ENCODE results near the gene SRPK2.

SRPK2 gene

GRCh38 chr7:105139381-105139780 lies 249.3 kb downstream of the SRPK2 start:
- Histone ChIP-seq H3K4me3 (ENCODE audit: low read length) (no peak overlapping the region), H3K27me3 (ENCODE audit: control insufficient read depth, insufficient read depth, low read length) (no peaks in the 10 kb centered on the region), H3K9ac (ENCODE audit: low read length) (no peak overlapping the region), H3K36me3 (ENCODE audit: control insufficient read depth, insufficient read depth, low read length) (peaks cover 11% of the 10 kb centered on the region), H3K27ac (ENCODE audit: low read depth, low read length) (no peak overlapping the region), H3K4me1 (ENCODE audit: control insufficient read depth, insufficient read depth, low read length) (no peaks in the 10 kb centered on the region)

DNA sequence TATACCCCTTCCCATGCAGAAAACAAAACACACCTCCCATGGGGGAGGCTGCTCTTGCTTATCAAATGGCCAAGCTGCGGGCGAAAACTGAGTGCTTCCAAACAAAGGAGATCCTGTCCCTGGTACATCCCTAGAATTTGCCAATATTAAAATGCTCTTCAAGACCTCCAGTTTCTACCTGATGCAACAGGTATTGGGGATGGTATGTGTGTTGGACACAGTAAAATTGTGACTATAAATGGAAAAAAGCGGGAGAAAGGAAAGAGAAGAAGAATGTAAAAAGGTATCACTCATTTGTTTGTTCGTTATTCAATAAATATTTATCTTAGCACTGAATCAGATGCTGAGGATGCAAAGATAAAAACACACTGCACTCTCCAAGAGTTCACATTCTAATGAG lies 250.8 kb downstream of the SRPK2 start:
- Histone ChIP-seq H3K4me3 (ENCODE audit: low read length) (no peak overlapping the region), H3K36me3 (ENCODE audit: control insufficient read depth, insufficient read depth, low read length) (peaks cover 11% of the 10 kb centered on the region), H3K27me3 (ENCODE audit: control insufficient read depth, insufficient read depth, low read length) (no peaks in the 10 kb centered on the region), H3K27ac (ENCODE audit: low read depth, low read length) (no peak overlapping the region), H3K9ac (ENCODE audit: low read length) (no peak overlapping the region), H3K4me1 (ENCODE audit: control insufficient read depth, insufficient read depth, low read length) (no peaks in the 10 kb centered on the region)

GRCh38 chr7:105136221-105136620 lies 252.5 kb downstream of the SRPK2 start:
- Histone ChIP-seq H3K27ac (ENCODE audit: low read depth, low read length) (no peak overlapping the region), H3K4me3 (ENCODE audit: low read length) (no peak overlapping the region), H3K27me3 (ENCODE audit: control insufficient read depth, insufficient read depth, low read length) (no peaks in the 10 kb centered on the region), H3K4me1 (ENCODE audit: control insufficient read depth, insufficient read depth, low read length) (no peaks in the 10 kb centered on the region), H3K9ac (ENCODE audit: low read length) (no peak overlapping the region), H3K36me3 (ENCODE audit: control insufficient read depth, insufficient read depth, low read length) (peaks cover 11% of the 10 kb centered on the region)

GRCh38 chr7:105133986-105134655 lies 254.6 kb downstream of the SRPK2 start:
- Histone ChIP-seq H3K9ac (ENCODE audit: low read length) (no peak overlapping the region), H3K27me3 (ENCODE audit: control insufficient read depth, insufficient read depth, low read length) (no peaks in the 10 kb centered on the region), H3K4me3 (ENCODE audit: low read length) (no peak overlapping the region), H3K4me1 (ENCODE audit: control insufficient read depth, insufficient read depth, low read length) (no peaks in the 10 kb centered on the region), H3K36me3 (ENCODE audit: control insufficient read depth, insufficient read depth, low read length) (peaks cover 8% of the 10 kb centered on the region), H3K27ac (ENCODE audit: low read depth, low read length) (no peak overlapping the region)

DNA sequence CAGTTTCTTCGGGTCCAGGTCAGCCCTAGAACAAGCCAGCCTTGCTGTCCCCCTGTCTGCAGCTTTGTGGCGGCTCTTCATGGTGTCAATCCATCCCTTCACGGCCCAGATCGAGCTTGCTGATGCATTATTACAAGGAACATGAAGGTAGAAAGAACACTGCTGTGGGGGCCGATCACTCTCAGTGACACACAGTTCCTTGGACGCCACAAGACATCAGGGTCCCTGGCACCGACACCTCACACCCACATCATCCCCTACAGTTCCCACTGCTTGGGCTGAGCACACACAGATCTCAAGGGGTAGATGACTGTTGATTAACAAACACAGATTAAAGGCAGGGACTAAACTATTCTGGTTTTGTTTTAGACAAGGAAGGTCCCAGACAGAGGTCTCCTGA lies 255.4 kb downstream of the SRPK2 start:
- Histone ChIP-seq H3K9ac (ENCODE audit: low read length) (no peak overlapping the region), H3K4me3 (ENCODE audit: low read length) (no peak overlapping the region), H3K4me1 (ENCODE audit: control insufficient read depth, insufficient read depth, low read length) (no peaks in the 10 kb centered on the region), H3K36me3 (ENCODE audit: control insufficient read depth, insufficient read depth, low read length) (peaks cover 4% of the 10 kb centered on the region), H3K27me3 (ENCODE audit: control insufficient read depth, insufficient read depth, low read length) (no peaks in the 10 kb centered on the region), H3K27ac (ENCODE audit: low read depth, low read length) (no peak overlapping the region)

- H3K27ac ChIP-seq (ENCODE audit: low read depth, low read length) = no peak overlapping the region
- H3K4me1 ChIP-seq (ENCODE audit: control insufficient read depth, insufficient read depth, low read length) = no peaks in the 10 kb centered on the region
- no peaks in the 10 kb centered on the region for H3K27me3 ChIP-seq (ENCODE audit: control insufficient read depth, insufficient read depth, low read length)
- H3K36me3 ChIP-seq (ENCODE audit: control insufficient read depth, insufficient read depth, low read length) = peaks cover 4% of the 10 kb centered on the region
- H3K4me3 ChIP-seq (ENCODE audit: low read length) = no peak overlapping the region
- no peak overlapping the region for H3K9ac ChIP-seq (ENCODE audit: low read length)
Observed at GRCh38 chr7:105132835-105133234, 255.9 kb downstream of the SRPK2 start.

DNA sequence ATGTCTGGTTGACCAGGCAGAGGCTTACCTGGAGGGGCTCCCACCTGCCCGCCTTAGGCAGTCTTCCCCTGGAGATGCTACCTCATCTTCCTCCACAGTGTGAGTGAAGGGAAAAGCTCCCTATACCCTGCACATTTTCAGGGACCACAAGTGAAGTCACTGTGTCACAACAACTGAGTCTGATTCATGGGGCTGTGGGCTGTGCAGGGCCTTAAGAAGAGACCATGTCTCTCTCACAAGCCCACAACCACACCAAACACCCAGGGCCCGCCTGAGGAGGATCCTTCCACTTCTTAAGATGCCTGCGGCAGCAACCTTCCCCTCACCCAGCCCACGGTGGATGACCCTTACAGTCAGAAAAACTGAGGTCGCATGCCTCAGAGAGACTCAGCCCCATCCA lies 256.4 kb downstream of the SRPK2 start:
- no peak overlapping the region for H3K4me3 ChIP-seq (ENCODE audit: low read length)
- no peaks in the 10 kb centered on the region for H3K4me1 ChIP-seq (ENCODE audit: control insufficient read depth, insufficient read depth, low read length)
- H3K36me3 ChIP-seq (ENCODE audit: control insufficient read depth, insufficient read depth, low read length) = peaks cover 4% of the 10 kb centered on the region
- no peak overlapping the region for H3K27ac ChIP-seq (ENCODE audit: low read depth, low read length)
- no peaks in the 10 kb centered on the region for H3K27me3 ChIP-seq (ENCODE audit: control insufficient read depth, insufficient read depth, low read length)
- H3K9ac ChIP-seq (ENCODE audit: low read length) = no peak overlapping the region

DNA sequence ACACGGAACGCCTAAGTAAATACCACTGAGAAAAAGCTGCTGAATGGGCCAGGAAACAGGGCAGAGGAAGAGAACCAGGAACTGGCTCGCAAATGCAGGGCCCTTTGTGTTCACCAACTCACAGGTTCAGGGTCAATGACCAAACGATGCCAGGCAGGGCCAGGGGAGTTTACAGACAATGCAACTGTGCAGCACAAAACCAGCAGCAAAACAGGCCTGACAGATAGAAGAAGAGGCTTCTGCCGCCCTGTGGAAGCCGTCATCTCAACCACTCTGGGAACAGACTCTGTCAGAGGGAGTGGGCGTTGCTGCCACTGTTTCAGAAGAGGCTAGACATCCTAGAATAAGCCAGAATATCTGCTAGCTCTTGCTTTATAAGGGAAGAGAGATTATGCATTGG lies 256.8 kb downstream of the SRPK2 start:
- no peaks in the 10 kb centered on the region for H3K27me3 ChIP-seq (ENCODE audit: control insufficient read depth, insufficient read depth, low read length)
- no peaks in the 10 kb centered on the region for H3K4me1 ChIP-seq (ENCODE audit: control insufficient read depth, insufficient read depth, low read length)
- H3K9ac ChIP-seq (ENCODE audit: low read length) = no peak overlapping the region
- H3K36me3 ChIP-seq (ENCODE audit: control insufficient read depth, insufficient read depth, low read length) = peaks cover 4% of the 10 kb centered on the region
- H3K27ac ChIP-seq (ENCODE audit: low read depth, low read length) = no peak overlapping the region
- no peak overlapping the region for H3K4me3 ChIP-seq (ENCODE audit: low read length)

DNA sequence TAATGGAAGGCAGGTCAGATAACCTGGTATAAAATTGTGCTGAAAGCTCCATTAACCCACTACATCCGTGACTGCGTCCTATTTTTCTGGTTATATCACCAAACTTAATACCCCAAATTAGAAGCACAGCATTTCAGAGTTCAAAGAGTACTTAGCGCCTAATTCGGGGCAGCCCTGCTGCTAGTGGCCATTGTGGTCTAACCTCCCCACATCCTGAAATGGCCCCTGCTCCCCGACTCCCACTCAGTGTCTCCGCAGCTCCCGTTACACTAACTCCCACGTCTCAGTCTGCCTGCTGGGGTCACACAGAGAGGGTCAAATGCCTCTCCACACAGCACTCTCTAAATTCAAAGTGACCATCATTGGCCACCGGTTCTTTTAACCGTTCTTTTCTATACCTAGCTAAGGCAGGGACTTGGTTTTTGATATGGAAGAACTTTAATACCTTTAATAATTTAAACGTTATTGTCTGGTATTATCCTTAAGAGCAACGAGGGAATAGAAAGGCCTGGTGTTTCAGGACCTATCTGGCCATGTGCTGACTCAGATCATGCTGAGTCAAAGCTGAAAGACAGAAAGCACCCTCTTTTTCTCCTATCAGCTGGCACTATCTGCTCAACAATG lies 257.6 kb downstream of the SRPK2 start:
- Histone ChIP-seq H3K9ac (ENCODE audit: low read length) (no peak overlapping the region), H3K36me3 (ENCODE audit: control insufficient read depth, insufficient read depth, low read length) (peaks cover 4% of the 10 kb centered on the region), H3K27ac (ENCODE audit: low read depth, low read length) (no peak overlapping the region), H3K4me3 (ENCODE audit: low read length) (no peak overlapping the region), H3K4me1 (ENCODE audit: control insufficient read depth, insufficient read depth, low read length) (no peaks in the 10 kb centered on the region), H3K27me3 (ENCODE audit: control insufficient read depth, insufficient read depth, low read length) (no peaks in the 10 kb centered on the region)

DNA sequence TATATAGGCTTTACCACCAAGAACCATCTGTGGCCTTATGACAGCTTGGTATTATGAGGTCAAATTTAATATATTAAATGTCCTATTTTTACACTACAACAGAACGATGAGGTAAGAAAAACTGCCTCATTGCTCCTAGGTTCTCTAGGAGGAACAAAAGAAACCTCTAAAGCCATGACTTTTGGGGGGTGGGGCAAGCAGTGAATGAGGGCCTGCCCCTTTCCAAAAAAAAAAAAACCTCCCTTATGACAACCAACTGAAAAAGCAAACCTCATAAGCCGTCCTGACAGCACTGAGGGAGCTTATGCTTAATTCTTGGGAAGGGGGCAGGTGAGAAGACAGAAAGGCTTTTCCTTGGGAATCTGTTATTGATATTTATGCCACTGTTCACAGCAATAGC lies 258.1 kb downstream of the SRPK2 start:
- no peaks in the 10 kb centered on the region for H3K27me3 ChIP-seq (ENCODE audit: control insufficient read depth, insufficient read depth, low read length)
- H3K27ac ChIP-seq (ENCODE audit: low read depth, low read length) = no peak overlapping the region
- no peak overlapping the region for H3K4me3 ChIP-seq (ENCODE audit: low read length)
- no peaks in the 10 kb centered on the region for H3K4me1 ChIP-seq (ENCODE audit: control insufficient read depth, insufficient read depth, low read length)
- H3K36me3 ChIP-seq (ENCODE audit: control insufficient read depth, insufficient read depth, low read length) = peaks cover 4% of the 10 kb centered on the region
- H3K9ac ChIP-seq (ENCODE audit: low read length) = no peak overlapping the region

- peaks cover 4% of the 10 kb centered on the region for H3K36me3 ChIP-seq (ENCODE audit: control insufficient read depth, insufficient read depth, low read length)
- no peak overlapping the region for H3K4me3 ChIP-seq (ENCODE audit: low read length)
- H3K4me1 ChIP-seq (ENCODE audit: control insufficient read depth, insufficient read depth, low read length) = no peaks in the 10 kb centered on the region
- H3K27ac ChIP-seq (ENCODE audit: low read depth, low read length) = no peak overlapping the region
- H3K27me3 ChIP-seq (ENCODE audit: control insufficient read depth, insufficient read depth, low read length) = no peaks in the 10 kb centered on the region
- no peak overlapping the region for H3K9ac ChIP-seq (ENCODE audit: low read length)
Observed at GRCh38 chr7:105130048-105130447, 258.7 kb downstream of the SRPK2 start.

- Histone ChIP-seq H3K4me1 (ENCODE audit: control insufficient read depth, insufficient read depth, low read length) (no peaks in the 10 kb centered on the region), H3K9ac (ENCODE audit: low read length) (no peak overlapping the region), H3K36me3 (ENCODE audit: control insufficient read depth, insufficient read depth, low read length) (peaks cover 8% of the 10 kb centered on the region), H3K27me3 (ENCODE audit: control insufficient read depth, insufficient read depth, low read length) (no peaks in the 10 kb centered on the region), H3K27ac (ENCODE audit: low read depth, low read length) (no peak overlapping the region), H3K4me3 (ENCODE audit: low read length) (no peak overlapping the region)
Observed at GRCh38 chr7:105127179-105127578, 261.5 kb downstream of the SRPK2 start.

- Histone ChIP-seq H3K4me1 (ENCODE audit: control insufficient read depth, insufficient read depth, low read length) (no peaks in the 10 kb centered on the region), H3K27me3 (ENCODE audit: control insufficient read depth, insufficient read depth, low read length) (no peaks in the 10 kb centered on the region), H3K4me3 (ENCODE audit: low read length) (no peak overlapping the region), H3K36me3 (ENCODE audit: control insufficient read depth, insufficient read depth, low read length) (peaks cover 4% of the 10 kb centered on the region), H3K27ac (ENCODE audit: low read depth, low read length) (no peak overlapping the region), H3K9ac (ENCODE audit: low read length) (no peak overlapping the region)
Observed at GRCh38 chr7:105126436-105126975, 262.2 kb downstream of the SRPK2 start.
